ENCODE results near the gene DST. TPM values are rescaled to one million over a fixed set of nuclear protein-coding genes. Genes with fewer than 3 reads are reported as not detected.

DST gene
- total RNA-seq, 1 experiment from 2014 or later = 76.0 TPM

GRCh38 chr6:56540232-56541029, 102.3 kb downstream of the DST start:
- CTCF ChIA-PET = interaction anchor here (0.6 to 2.9 kb wide), 4 partner anchors 29 to 86 kb away, joined by 3 to 17 read pairs (median 12); no protein-coding TSS in a partner anchor
- TF ChIP-seq, protein P1, sequence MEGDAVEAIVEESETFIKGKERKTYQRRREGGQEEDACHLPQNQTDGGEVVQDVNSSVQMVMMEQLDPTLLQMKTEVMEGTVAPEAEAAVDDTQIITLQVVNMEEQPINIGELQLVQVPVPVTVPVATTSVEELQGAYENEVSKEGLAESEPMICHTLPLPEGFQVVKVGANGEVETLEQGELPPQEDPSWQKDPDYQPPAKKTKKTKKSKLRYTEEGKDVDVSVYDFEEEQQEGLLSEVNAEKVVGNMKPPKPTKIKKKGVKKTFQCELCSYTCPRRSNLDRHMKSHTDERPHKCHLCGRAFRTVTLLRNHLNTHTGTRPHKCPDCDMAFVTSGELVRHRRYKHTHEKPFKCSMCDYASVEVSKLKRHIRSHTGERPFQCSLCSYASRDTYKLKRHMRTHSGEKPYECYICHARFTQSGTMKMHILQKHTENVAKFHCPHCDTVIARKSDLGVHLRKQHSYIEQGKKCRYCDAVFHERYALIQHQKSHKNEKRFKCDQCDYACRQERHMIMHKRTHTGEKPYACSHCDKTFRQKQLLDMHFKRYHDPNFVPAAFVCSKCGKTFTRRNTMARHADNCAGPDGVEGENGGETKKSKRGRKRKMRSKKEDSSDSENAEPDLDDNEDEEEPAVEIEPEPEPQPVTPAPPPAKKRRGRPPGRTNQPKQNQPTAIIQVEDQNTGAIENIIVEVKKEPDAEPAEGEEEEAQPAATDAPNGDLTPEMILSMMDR (IDR thresholded peaks at IDR 0.05; ENCODE audit: insufficient read depth in 1 of 2, low read depth in 1 of 2, low read length in 1 of 2, severe bottlenecking in 1 of 2, unreplicated experiment in 1 of 2) = no peak
- POLR2A ChIA-PET = no interaction called here
- DNase-seq = no peak
- BruUV-seq (replicated peaks) = no TSS peak
- no peaks in the 10 kb centered on the region for H3K27me3 ChIP-seq (replicated peaks; ENCODE audit: control insufficient read depth, insufficient read depth, low read length)
- peaks cover 36% of the 10 kb centered on the region for H3K4me1 ChIP-seq
- intact Hi-C loops (cut with micrococcal nuclease; ENCODE audit: unreplicated experiment) = no loop called here
- no peak overlapping the region for H3K4me3 ChIP-seq (ENCODE audit: low read depth, low read length)
- H3K9me3 ChIP-seq = no peaks in the 10 kb centered on the region
- no peaks in the 10 kb centered on the region for H3K36me3 ChIP-seq (ENCODE audit: control insufficient read depth, insufficient read depth, low read length)
- Mint-ChIP-seq H3K4me1 (ENCODE audit: low read depth, unreplicated experiment) (no peaks in the 10 kb centered on the region), H3K9me3 (ENCODE audit: unreplicated experiment) (no peaks in the 10 kb centered on the region), H3K4me3 (ENCODE audit: unreplicated experiment) (no peak overlapping the region), H3K27ac (ENCODE audit: unreplicated experiment) (no peak overlapping the region), H3K27me3 (ENCODE audit: insufficient read depth, unreplicated experiment) (no peaks in the 10 kb centered on the region), H3K36me3 (ENCODE audit: insufficient read depth, unreplicated experiment) (no peaks in the 10 kb centered on the region)

- BruUV-seq (replicated peaks) = no TSS peak
- intact Hi-C loops (cut with micrococcal nuclease; ENCODE audit: unreplicated experiment) = no loop called here
- H3K27me3 Mint-ChIP-seq (ENCODE audit: insufficient read depth, unreplicated experiment) = no peaks in the 10 kb centered on the region
Measured at GRCh38 chr6:56539527-56540105, 103.1 kb downstream of the DST start.

DNA sequence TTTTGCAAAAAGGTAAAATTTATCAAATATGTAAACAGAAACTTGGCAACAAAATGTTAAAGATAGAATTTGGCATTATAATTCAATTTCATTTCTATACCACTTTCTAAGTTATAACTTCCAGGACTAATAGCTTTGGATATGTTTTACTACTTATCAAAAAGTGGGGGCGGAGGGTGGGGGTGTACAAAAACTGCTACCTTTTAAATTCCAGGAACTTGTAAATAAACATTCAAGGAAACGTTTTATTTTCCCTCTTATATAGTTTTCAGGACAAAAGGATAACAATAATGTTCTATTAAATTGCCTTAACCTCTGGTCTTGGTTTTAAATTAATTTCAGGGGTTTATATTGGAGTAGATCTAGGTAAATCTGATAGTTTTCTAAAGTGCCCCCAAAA, 103.8 kb downstream of the DST start:
- DNase-seq = no peak
- Histone ChIP-seq H3K36me3 (ENCODE audit: control insufficient read depth, insufficient read depth, low read length) (no peaks in the 10 kb centered on the region), H3K4me1 (peaks cover 32% of the 10 kb centered on the region), H3K4me3 (ENCODE audit: low read depth, low read length) (no peak overlapping the region), H3K27me3 (replicated peaks; ENCODE audit: control insufficient read depth, insufficient read depth, low read length) (no peaks in the 10 kb centered on the region), H3K9me3 (no peaks in the 10 kb centered on the region)
- TF ChIP-seq, protein P1 (IDR thresholded peaks at IDR 0.05; ENCODE audit: insufficient read depth in 1 of 2, low read depth in 1 of 2, low read length in 1 of 2, severe bottlenecking in 1 of 2, unreplicated experiment in 1 of 2) = no peak
- BruUV-seq (replicated peaks) = no TSS peak
- no peaks in the 10 kb centered on the region for H3K9me3 Mint-ChIP-seq (ENCODE audit: unreplicated experiment)
- peaks cover 10% of the 10 kb centered on the region for H3K36me3 Mint-ChIP-seq (ENCODE audit: insufficient read depth, unreplicated experiment)
- peaks cover 6% of the 10 kb centered on the region for H3K4me1 Mint-ChIP-seq (ENCODE audit: low read depth, unreplicated experiment)
- no peak overlapping the region for H3K27ac Mint-ChIP-seq (ENCODE audit: unreplicated experiment)
- H3K27me3 Mint-ChIP-seq (ENCODE audit: insufficient read depth, unreplicated experiment) = no peaks in the 10 kb centered on the region
- ChIA-PET POLR2A (no interaction called here), CTCF (interaction anchor here (0.6 kb wide), 1 partner anchor 364 kb away, joined by 4 read pairs; no protein-coding TSS in a partner anchor)
- intact Hi-C loops (cut with micrococcal nuclease; ENCODE audit: unreplicated experiment) = no loop called here
- H3K4me3 Mint-ChIP-seq (ENCODE audit: unreplicated experiment) = no peak overlapping the region

More at GRCh38 chr6:56539527-56540105, 103.1 kb downstream of the DST start:
- TF ChIP-seq, protein P1 (IDR thresholded peaks at IDR 0.05; ENCODE audit: insufficient read depth in 1 of 2, low read depth in 1 of 2, low read length in 1 of 2, severe bottlenecking in 1 of 2, unreplicated experiment in 1 of 2) = no peak
- no peak for DNase-seq
- peaks cover 4% of the 10 kb centered on the region for H3K36me3 Mint-ChIP-seq (ENCODE audit: insufficient read depth, unreplicated experiment)
- Histone ChIP-seq H3K9me3 (no peaks in the 10 kb centered on the region), H3K36me3 (ENCODE audit: control insufficient read depth, insufficient read depth, low read length) (no peaks in the 10 kb centered on the region), H3K4me3 (ENCODE audit: low read depth, low read length) (no peak overlapping the region), H3K27me3 (replicated peaks; ENCODE audit: control insufficient read depth, insufficient read depth, low read length) (no peaks in the 10 kb centered on the region), H3K4me1 (peaks cover 36% of the 10 kb centered on the region)
- peaks cover 3% of the 10 kb centered on the region for H3K4me1 Mint-ChIP-seq (ENCODE audit: low read depth, unreplicated experiment)
- no peak overlapping the region for H3K27ac Mint-ChIP-seq (ENCODE audit: unreplicated experiment)
- ChIA-PET POLR2A (no interaction called here), CTCF (interaction anchor here (0.6 kb wide), 1 partner anchor 363 kb away, joined by 4 read pairs; no protein-coding TSS in a partner anchor)
- no peaks in the 10 kb centered on the region for H3K9me3 Mint-ChIP-seq (ENCODE audit: unreplicated experiment)
- no peak overlapping the region for H3K4me3 Mint-ChIP-seq (ENCODE audit: unreplicated experiment)

Measured in Caco-2 (cell line).